HFFc6 (cell line): ENCODE data around the gene CBFB. TPM values are rescaled to one million over a fixed set of nuclear protein-coding genes. Genes with fewer than 3 reads are reported as not detected.
"Not testable (repeated sequence)": the region's sequence is repeated elsewhere in the genome, so short reads cannot be mapped to it uniquely, and the experiment has no call there.

ENCODE experiments used
- DNase-seq: peaks from one replicate; pipeline ENCODE4 v3.0.0-alpha.2; 2018
- H3K27ac Mint-ChIP-seq: 2 replicates; pipeline ENCODE4 v1.8.0; 2020; ENCODE audit warnings: mild to moderate bottlenecking, mixed read lengths
- H3K27me3 Mint-ChIP-seq: 2 replicates; pipeline ENCODE4 v1.8.0; 2021; ENCODE audit warnings: mild to moderate bottlenecking, moderate library complexity, mixed read lengths; ENCODE audit not compliant: insufficient read depth
- H3K36me3 Mint-ChIP-seq: 2 replicates; pipeline ENCODE4 v1.8.0; 2021; ENCODE audit warnings: low read depth, mixed read lengths
- H3K4me1 Mint-ChIP-seq: 2 replicates; pipeline ENCODE4 v1.8.0; 2020; ENCODE audit warnings: low read depth, mixed read lengths
- H3K4me3 Mint-ChIP-seq: 2 replicates; pipeline ENCODE4 v1.8.0; 2020; ENCODE audit warnings: mild to moderate bottlenecking, moderate library complexity, mixed read lengths
- H3K9me3 Mint-ChIP-seq: 2 replicates; pipeline ENCODE4 v1.8.0; 2020; ENCODE audit warnings: mild to moderate bottlenecking, mixed read lengths
- total RNA-seq, 6 experiments: library from RNA; stranded (reverse); fragmentation: NEBNext Ultra II Directional; extraction: Animal tissue kit (Norgen Biotek cat#: 25700); gene quantifications; 2 replicates in 1 of 6; 3 replicates in 5 of 6; pipeline ENCODE4 v1.2.3, GENCODE V29; 2021
- TF ChIP-seq, protein P1 (sequence below): fragments of 200-600 bp; sonication (generic); IDR thresholded peaks from 2 replicates; pipeline ENCODE4 v1.5.0; 2021; ENCODE audit warnings: antibody characterized with exemption, mild to moderate bottlenecking

Gene CBFB
- total RNA-seq, 6 experiments from 2014 or later, result 55.2 to 84.4 (median 69.5) TPM

DNA sequence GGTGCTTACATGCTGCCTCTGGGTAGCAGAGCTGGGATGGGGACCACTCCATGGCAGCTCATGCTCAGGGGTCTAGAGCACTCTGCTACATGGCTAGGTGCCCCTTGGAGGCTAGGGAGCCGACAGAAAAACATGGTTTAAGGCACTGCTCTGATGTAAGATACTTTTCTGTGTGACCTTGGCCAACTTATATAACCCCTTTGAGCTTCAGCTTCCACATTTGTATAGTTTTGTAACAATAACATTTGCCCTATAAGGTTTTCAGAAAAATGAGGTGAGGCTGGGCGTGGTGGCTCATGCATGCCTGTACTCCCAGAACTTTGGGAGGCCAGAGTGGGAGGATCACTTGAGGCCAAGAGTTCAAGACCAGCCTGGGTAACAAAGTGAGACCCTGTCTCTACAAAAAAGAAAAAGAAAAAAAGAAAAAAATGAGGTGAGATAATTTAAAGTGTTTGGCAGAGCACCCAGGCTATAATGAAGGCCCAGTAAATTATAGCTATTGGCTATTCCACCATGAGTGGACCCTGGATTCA is 37.3 kb upstream of the CBFB start:
- Mint-ChIP-seq H3K4me1 (peaks cover 14% of the 10 kb centered on the region), H3K27me3 (peaks cover 4% of the 10 kb centered on the region), H3K4me3 (no peak overlapping the region), H3K36me3 (no peaks in the 10 kb centered on the region), H3K9me3 (no peaks in the 10 kb centered on the region), H3K27ac (no peak overlapping the region)
- DNase-seq, result no peak
- TF ChIP-seq, protein P1, sequence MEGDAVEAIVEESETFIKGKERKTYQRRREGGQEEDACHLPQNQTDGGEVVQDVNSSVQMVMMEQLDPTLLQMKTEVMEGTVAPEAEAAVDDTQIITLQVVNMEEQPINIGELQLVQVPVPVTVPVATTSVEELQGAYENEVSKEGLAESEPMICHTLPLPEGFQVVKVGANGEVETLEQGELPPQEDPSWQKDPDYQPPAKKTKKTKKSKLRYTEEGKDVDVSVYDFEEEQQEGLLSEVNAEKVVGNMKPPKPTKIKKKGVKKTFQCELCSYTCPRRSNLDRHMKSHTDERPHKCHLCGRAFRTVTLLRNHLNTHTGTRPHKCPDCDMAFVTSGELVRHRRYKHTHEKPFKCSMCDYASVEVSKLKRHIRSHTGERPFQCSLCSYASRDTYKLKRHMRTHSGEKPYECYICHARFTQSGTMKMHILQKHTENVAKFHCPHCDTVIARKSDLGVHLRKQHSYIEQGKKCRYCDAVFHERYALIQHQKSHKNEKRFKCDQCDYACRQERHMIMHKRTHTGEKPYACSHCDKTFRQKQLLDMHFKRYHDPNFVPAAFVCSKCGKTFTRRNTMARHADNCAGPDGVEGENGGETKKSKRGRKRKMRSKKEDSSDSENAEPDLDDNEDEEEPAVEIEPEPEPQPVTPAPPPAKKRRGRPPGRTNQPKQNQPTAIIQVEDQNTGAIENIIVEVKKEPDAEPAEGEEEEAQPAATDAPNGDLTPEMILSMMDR, result no peak

- not testable (repeated sequence) for H3K9me3 Mint-ChIP-seq, H3K36me3 Mint-ChIP-seq, H3K4me1 Mint-ChIP-seq, H3K4me3 Mint-ChIP-seq, H3K27ac Mint-ChIP-seq, H3K27me3 Mint-ChIP-seq, DNase-seq
Observed at GRCh38 chr16:66993558-66993957, 35.4 kb upstream of the CBFB start.

DNA sequence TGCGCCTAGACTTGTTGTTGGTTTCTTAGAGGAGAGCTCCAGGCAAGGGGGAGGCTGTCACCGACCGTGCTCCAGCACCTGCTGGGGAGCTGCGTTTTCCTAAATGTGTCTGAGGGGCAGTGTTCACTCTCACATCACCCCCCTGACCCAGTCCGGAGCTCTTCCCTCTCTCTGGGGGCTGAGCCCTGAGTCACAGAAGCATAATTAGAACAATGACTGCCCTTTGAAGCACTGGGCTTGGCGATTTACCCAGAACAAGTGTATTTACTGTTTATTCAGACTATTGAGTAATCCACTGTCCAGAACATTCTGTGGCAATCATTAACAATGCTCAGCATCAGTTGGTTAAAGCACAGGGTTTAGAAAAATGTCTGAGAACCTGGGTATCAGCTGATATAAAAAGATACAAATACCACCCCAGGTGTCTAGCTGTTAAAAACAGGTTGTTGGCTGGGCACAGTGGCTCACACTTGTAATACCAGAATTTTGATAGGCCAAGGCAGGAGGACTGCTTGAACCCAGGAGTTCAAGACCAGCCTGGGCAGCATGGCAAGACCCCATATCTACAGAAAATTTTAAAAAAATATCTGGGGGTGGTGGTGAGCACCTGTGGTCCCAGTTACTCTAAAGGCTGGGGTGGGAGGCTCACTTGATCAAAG is 32.5 kb upstream of the CBFB start:
- no peak overlapping the region for H3K4me3 Mint-ChIP-seq
- H3K36me3 Mint-ChIP-seq, result no peaks in the 10 kb centered on the region
- peaks cover 4% of the 10 kb centered on the region for H3K27me3 Mint-ChIP-seq
- peak; percentile 62 for DNase-seq
- H3K4me1 Mint-ChIP-seq, result peaks cover 6% of the 10 kb centered on the region
- no peaks in the 10 kb centered on the region for H3K9me3 Mint-ChIP-seq
- TF ChIP-seq, protein P1, result no peak
- H3K27ac Mint-ChIP-seq, result no peak overlapping the region

- no peaks in the 10 kb centered on the region for H3K36me3 Mint-ChIP-seq
- no peak overlapping the region for H3K4me3 Mint-ChIP-seq
- H3K4me1 Mint-ChIP-seq, result peaks cover 11% of the 10 kb centered on the region
- H3K27me3 Mint-ChIP-seq, result peaks cover 4% of the 10 kb centered on the region
- H3K9me3 Mint-ChIP-seq, result no peaks in the 10 kb centered on the region
- TF ChIP-seq, protein P1, result no peak
- H3K27ac Mint-ChIP-seq, result no peak overlapping the region
- DNase-seq, result no peak
Observed at GRCh38 chr16:66996983-66997358, 32.0 kb upstream of the CBFB start.

DNA sequence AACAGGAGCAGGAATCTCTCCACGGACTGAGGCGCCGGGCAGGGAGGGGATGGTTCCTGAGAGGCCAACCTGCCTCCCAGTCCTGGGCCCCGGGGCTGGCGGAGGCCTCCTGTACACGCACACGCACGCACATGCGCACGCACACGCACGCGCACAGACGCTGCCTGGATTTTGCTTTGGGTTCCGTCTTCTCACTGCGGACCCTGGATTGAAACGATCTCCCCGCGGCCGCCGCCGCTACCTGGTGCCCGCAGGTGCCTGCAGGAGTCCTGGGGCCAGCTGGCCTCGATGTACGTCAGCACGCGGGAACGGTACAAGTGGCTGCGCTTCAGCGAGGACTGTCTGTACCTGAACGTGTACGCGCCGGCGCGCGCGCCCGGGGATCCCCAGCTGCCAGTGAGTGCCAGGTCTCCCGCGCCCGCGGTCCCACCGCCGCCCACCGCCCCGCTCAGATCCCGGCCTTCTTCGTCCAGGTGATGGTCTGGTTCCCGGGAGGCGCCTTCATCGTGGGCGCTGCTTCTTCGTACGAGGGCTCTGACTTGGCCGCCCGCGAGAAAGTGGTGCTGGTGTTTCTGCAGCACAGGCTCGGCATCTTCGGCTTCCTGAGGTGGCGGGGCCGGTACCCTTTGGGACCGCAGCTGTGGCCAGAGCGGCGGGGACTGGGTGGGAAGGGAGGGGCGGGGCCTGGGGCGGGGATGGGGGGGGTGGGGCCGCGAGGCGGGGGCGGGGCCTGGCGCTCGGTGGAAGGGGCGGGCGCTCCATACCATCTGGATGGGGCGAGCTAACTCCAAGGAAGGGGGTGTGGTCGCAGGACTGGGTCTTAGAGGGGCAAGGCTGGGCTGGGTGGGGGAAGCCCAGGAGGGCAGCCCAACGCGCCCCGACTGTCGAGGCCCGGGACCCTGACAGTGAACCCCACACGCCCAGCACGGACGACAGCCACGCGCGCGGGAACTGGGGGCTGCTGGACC is 28.3 kb upstream of the CBFB start:
- peaks cover 4% of the 10 kb centered on the region for H3K27me3 Mint-ChIP-seq
- H3K9me3 Mint-ChIP-seq, result no peaks in the 10 kb centered on the region
- H3K4me3 Mint-ChIP-seq, result peak overlapping the region; percentile 74
- H3K36me3 Mint-ChIP-seq, result no peaks in the 10 kb centered on the region
- no peak for DNase-seq
- H3K4me1 Mint-ChIP-seq, result peaks cover 13% of the 10 kb centered on the region
- TF ChIP-seq, protein P1, result no peak
- no peak overlapping the region for H3K27ac Mint-ChIP-seq

GRCh38 chr16:67001726-67002125 is 27.2 kb upstream of the CBFB start:
- H3K27me3 Mint-ChIP-seq, result peaks cover 4% of the 10 kb centered on the region
- no peaks in the 10 kb centered on the region for H3K36me3 Mint-ChIP-seq
- H3K4me3 Mint-ChIP-seq, result no peak overlapping the region
- H3K9me3 Mint-ChIP-seq, result no peaks in the 10 kb centered on the region
- peaks cover 9% of the 10 kb centered on the region for H3K4me1 Mint-ChIP-seq
- H3K27ac Mint-ChIP-seq, result no peak overlapping the region
- TF ChIP-seq, protein P1, result no peak
- DNase-seq, result no peak
